SK-N-MC (cell line): ENCODE measurements around the gene RCSD1.

Experiments used
- EZH2 ChIP-seq: fragments of 200-600 bp; sonication (generic); IDR thresholded peaks from one replicate; pipeline ENCODE4 v1.6.1; 2017; ENCODE audit warnings: antibody characterized with exemption
- POLR2AphosphoS5 ChIP-seq: IDR thresholded peaks from 2 replicates; pipeline ENCODE4 v1.6.1; 2012; ENCODE audit warnings: mild to moderate bottlenecking, low read depth, low read length, borderline replicate concordance

- no peak for TF ChIP-seq POLR2AphosphoS5
- TF ChIP-seq EZH2 = no peak
These were observed 49.7 kb downstream of the RCSD1 start for GRCh38 chr1:167679714-167680113.
